NB4 (cell line): ENCODE measurements around the gene PRSS57.

Source experiments
- DNase-seq: peaks from one replicate; pipeline ENCODE4 v3.0.0; 2010; ENCODE audit warnings: low read depth
- H3K4me3 ChIP-seq: one replicate; pipeline ENCODE4 v1.5.1; 2011; ENCODE audit warnings: mild to moderate bottlenecking, low read depth, low read length, moderate library complexity
- MYC ChIP-seq: IDR thresholded peaks from 2 replicates; pipeline ENCODE4 v1.6.1; 2011; ENCODE audit warnings: low read depth, low read length
- POLR2A ChIP-seq: IDR thresholded peaks from 2 replicates; pipeline ENCODE4 v1.6.1; 2011; ENCODE audit warnings: mild to moderate bottlenecking; ENCODE audit not compliant: insufficient read length; ENCODE audit errors: extremely low read depth
- TF ChIP-seq, protein P1 (sequence below): IDR thresholded peaks from 2 replicates; pipeline ENCODE4 v1.6.1; 2011; ENCODE audit warnings: low read depth, low read length
- TF ChIP-seq, protein P2 (sequence below): IDR thresholded peaks from one replicate; pipeline ENCODE4 v1.5.1; 2012; ENCODE audit warnings: low read depth, low read length

Gene PRSS57

DNA sequence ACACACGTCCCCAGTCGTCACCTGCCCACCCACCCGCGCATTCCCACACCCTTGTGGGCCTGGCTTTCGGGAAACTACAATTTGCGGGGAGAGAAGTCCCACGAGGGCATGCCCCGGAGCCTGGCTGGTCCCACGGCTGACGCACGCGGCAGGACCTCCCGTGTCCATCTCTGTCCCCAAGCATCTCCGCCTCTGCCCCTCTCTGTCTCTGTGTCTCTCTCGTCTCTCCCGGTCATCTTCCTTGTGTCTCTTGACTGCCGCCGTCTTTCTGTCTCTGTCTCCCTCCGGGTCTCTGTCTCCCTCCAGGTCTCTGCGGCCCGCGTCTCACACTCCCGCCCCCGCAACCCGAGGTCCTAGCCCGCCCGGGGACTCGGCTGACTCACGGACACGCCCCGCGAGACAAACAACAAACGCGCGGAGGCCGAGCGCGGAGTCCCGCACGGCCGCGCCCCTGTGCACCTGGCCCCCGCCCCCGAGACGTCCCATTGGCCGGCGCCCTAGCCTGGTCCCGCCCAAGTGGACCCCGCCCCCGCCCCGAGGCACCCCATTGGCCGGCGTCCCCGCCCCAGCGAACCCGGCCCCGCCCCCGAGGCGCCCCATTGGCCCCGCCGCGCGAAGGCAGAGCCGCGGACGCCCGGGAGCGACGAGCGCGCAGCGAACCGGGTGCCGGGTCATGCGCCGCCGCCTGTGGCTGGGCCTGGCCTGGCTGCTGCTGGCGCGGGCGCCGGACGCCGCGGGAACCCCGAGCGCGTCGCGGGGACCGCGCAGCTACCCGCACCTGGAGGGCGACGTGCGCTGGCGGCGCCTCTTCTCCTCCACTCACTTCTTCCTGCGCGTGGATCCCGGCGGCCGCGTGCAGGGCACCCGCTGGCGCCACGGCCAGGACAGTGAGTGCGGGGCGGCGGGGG lies 55.7 kb downstream of the PRSS57 start, which contains the start of gene FGF22:
Gene FGF22 (plus strand): TSS at position 627 of the 908 bp plus-strand sequence. CDS start 47 bp downstream, at position 674.
- no peak within 1 kb of the TSS for H3K4me3 ChIP-seq
- TF ChIP-seq, protein P1, sequence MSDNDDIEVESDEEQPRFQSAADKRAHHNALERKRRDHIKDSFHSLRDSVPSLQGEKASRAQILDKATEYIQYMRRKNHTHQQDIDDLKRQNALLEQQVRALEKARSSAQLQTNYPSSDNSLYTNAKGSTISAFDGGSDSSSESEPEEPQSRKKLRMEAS, result no peak
- TF ChIP-seq, protein P2, sequence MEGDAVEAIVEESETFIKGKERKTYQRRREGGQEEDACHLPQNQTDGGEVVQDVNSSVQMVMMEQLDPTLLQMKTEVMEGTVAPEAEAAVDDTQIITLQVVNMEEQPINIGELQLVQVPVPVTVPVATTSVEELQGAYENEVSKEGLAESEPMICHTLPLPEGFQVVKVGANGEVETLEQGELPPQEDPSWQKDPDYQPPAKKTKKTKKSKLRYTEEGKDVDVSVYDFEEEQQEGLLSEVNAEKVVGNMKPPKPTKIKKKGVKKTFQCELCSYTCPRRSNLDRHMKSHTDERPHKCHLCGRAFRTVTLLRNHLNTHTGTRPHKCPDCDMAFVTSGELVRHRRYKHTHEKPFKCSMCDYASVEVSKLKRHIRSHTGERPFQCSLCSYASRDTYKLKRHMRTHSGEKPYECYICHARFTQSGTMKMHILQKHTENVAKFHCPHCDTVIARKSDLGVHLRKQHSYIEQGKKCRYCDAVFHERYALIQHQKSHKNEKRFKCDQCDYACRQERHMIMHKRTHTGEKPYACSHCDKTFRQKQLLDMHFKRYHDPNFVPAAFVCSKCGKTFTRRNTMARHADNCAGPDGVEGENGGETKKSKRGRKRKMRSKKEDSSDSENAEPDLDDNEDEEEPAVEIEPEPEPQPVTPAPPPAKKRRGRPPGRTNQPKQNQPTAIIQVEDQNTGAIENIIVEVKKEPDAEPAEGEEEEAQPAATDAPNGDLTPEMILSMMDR, result no peak
- no peak for TF ChIP-seq POLR2A
- TF ChIP-seq MYC, result no peak
- peak; percentile 80 for DNase-seq

DNA sequence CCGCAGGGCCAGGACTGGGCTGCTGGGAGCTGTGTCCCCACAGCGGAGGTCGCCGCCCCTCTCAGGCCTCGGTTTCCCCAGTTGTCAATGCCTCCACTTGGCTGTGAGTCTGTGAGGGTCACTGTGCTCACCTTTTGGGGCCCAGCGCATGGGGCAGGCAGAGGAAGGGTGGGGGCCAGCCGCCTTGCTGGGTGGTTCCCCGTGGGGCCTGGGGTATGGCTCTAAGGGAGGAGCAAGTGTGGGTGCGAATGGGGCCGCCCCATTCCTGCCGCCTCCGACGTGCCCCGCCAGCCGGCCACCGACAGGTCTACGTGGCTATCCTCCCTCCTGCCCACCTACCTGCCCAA lies 56.4 kb downstream of the PRSS57 start:
- no peak overlapping the region for H3K4me3 ChIP-seq
- TF ChIP-seq, protein P2, result no peak
- no peak for TF ChIP-seq MYC
- DNase-seq, result no peak
